Ishikawa (cell line): ENCODE measurements around the gene TARBP1.

Experiments used
- CEBPB ChIP-seq: IDR thresholded peaks from 2 replicates; pipeline ENCODE4 v1.6.1; 2012
- EP300 ChIP-seq: IDR thresholded peaks from 2 replicates; pipeline ENCODE4 v1.6.1; 2012; ENCODE audit warnings: borderline replicate concordance
- MAX ChIP-seq: IDR thresholded peaks from 2 replicates; pipeline ENCODE4 v1.6.1; 2012
- NFIC ChIP-seq: IDR thresholded peaks from 2 replicates; pipeline ENCODE4 v1.6.1; 2012
- REST ChIP-seq: IDR thresholded peaks from 2 replicates; pipeline ENCODE4 v1.6.1; 2012; ENCODE audit warnings: low read depth, mild to moderate bottlenecking
- TAF1 ChIP-seq: IDR thresholded peaks from 2 replicates; pipeline ENCODE4 v1.6.1; 2012; ENCODE audit warnings: low read depth, mild to moderate bottlenecking
- TCF12 ChIP-seq: IDR thresholded peaks from 2 replicates; pipeline ENCODE4 v1.6.1; 2012; ENCODE audit warnings: low read depth
- TEAD4 ChIP-seq: IDR thresholded peaks from 2 replicates; pipeline ENCODE4 v1.6.1; 2012
- YY1 ChIP-seq: IDR thresholded peaks from 2 replicates; pipeline ENCODE4 v1.6.1; 2012; ENCODE audit warnings: low read depth

- TF ChIP-seq EP300 (no peak), TEAD4 (no peak), MAX (no peak), CEBPB (no peak), REST (no peak), NFIC (no peak), YY1 (no peak), TAF1 (no peak), TCF12 (no peak)
These were observed 48.3 kb downstream of the TARBP1 start for GRCh38 chr1:234430691-234431090.
